Measurements from ENCODE around the gene LAYN.

- TF ChIP-seq POLR2A (IDR thresholded peaks at IDR 0.05; ENCODE audit: low read depth, low read length) (no peak), POLR2AphosphoS5 (IDR thresholded peaks at IDR 0.05; ENCODE audit: low read depth, low read length) (no peak), TAF1 (IDR thresholded peaks at IDR 0.05; ENCODE audit: borderline replicate concordance, low read depth, low read length) (no peak)
These were observed at the start of gene LAYN for GRCh38 chr11:111540114-111540936.
